MM.1S (cell line): ENCODE data around the gene DLX3.
"Not testable (repeated sequence)": the region's sequence is repeated elsewhere in the genome, so short reads cannot be mapped to it uniquely, and the experiment has no call there.

ENCODE experiments used
- DNase-seq: peaks from one replicate; pipeline ENCODE4 v3.0.0-alpha.2; 2015
- H2AFZ ChIP-seq: fragments of 300-600 bp; sonication (generic); 2 replicates; pipeline ENCODE4 v1.6.0; 2016; ENCODE audit warnings: antibody characterized with exemption, low read length
- H3F3A ChIP-seq: fragments of 300-600 bp; sonication (generic); 2 replicates; pipeline ENCODE4 v1.6.1; 2016; ENCODE audit warnings: mild to moderate bottlenecking, antibody characterized with exemption, low read length, moderate library complexity, mixed read lengths; ENCODE audit not compliant: insufficient read depth
- H3K27ac ChIP-seq: fragments of 300-600 bp; sonication (generic); 2 replicates; pipeline ENCODE4 v1.5.1; 2016; ENCODE audit warnings: mild to moderate bottlenecking, low read length
- H3K27me3 ChIP-seq: fragments of 300-600 bp; sonication (generic); replicated peaks from 2 replicates; pipeline ENCODE4 v1.6.0; 2016; ENCODE audit warnings: low read length; ENCODE audit not compliant: insufficient read depth
- H3K36me3 ChIP-seq: fragments of 300-600 bp; sonication (generic); replicated peaks from 2 replicates; pipeline ENCODE4 v1.6.1; 2016; ENCODE audit warnings: mild to moderate bottlenecking, low read length, mixed read lengths; ENCODE audit not compliant: insufficient read depth
- H3K4me1 ChIP-seq: fragments of 300-600 bp; sonication (generic); 2 replicates; pipeline ENCODE4 v1.6.1; 2016; ENCODE audit warnings: low read length, mixed read lengths
- H3K4me2 ChIP-seq: fragments of 300-600 bp; sonication (generic); 2 replicates; pipeline ENCODE4 v1.6.0; 2016; ENCODE audit warnings: low read depth, low read length
- H3K4me3 ChIP-seq: fragments of 300-600 bp; sonication (generic); 2 replicates; pipeline ENCODE4 v1.5.1; 2016; ENCODE audit warnings: low read length, mixed read lengths
- H3K79me2 ChIP-seq: fragments of 300-600 bp; sonication (generic); 2 replicates; pipeline ENCODE4 v1.6.1; 2016; ENCODE audit warnings: mixed run types, low read length, mixed read lengths
- H3K9ac ChIP-seq: fragments of 300-600 bp; sonication (generic); 2 replicates; pipeline ENCODE4 v1.6.1; 2016; ENCODE audit warnings: low read length, mixed read lengths
- H3K9me2 ChIP-seq: fragments of 300-600 bp; sonication (generic); replicated peaks from 2 replicates; pipeline ENCODE4 v1.6.1; 2016; ENCODE audit warnings: mild to moderate bottlenecking, low read length, mixed read lengths; ENCODE audit not compliant: insufficient read depth
- H3K9me3 ChIP-seq: fragments of 300-600 bp; sonication (generic); replicated peaks from 2 replicates; pipeline ENCODE4 v1.6.1; 2016; ENCODE audit warnings: mild to moderate bottlenecking, low read length, mixed read lengths; ENCODE audit not compliant: insufficient read depth
- H4K20me1 ChIP-seq: fragments of 300-600 bp; sonication (generic); 2 replicates; pipeline ENCODE4 v1.6.1; 2016; ENCODE audit warnings: mild to moderate bottlenecking, low read length, moderate library complexity, mixed read lengths; ENCODE audit not compliant: insufficient read depth
- EZH2 ChIP-seq: fragments of 300-600 bp; sonication (generic); optimal IDR thresholded peaks from 2 replicates; pipeline ENCODE3; 2017; ENCODE audit warnings: low read depth, mild to moderate bottlenecking, antibody characterized with exemption, low read length, mixed read lengths
- EZH2phosphoT487 ChIP-seq: fragments of 300-600 bp; sonication (generic); IDR thresholded peaks from 2 replicates; pipeline ENCODE4 v1.6.1; 2018; ENCODE audit warnings: antibody characterized with exemption, low read length
- TF ChIP-seq, protein P1 (sequence below): fragments of 300-600 bp; sonication (generic); IDR thresholded peaks from 2 replicates; pipeline ENCODE4 v1.5.1; 2016; ENCODE audit warnings: antibody characterized with exemption, low read length, mixed read lengths

Gene DLX3

DNA sequence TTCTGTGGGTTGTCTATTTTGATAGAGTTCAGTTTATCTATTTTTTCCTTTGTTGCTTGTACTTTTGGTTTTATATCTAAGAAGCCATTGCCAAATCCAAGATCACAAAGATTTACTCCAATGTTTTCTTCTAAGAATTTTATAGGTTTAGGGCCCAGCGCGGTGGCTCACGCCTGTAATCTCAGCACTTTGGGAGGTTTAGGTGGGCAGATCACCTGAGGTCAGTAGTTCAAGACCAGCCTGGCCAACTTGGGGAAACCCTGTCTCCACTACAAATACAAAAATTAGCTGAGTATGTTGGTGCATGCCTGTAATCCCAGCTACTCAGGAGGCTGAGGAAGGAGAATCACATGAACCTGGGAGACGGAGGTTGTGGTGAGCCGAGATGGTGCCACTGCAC, 47.2 kb upstream of the DLX3 start:
- Histone ChIP-seq H4K20me1 (no peaks in the 10 kb centered on the region), H3K36me3 (no peaks in the 10 kb centered on the region), H3K4me2 (no peak overlapping the region), H3K4me1 (no peaks in the 10 kb centered on the region), H3K9me2 (no peaks in the 10 kb centered on the region), H3K9me3 (no peaks in the 10 kb centered on the region), H3K4me3 (no peak overlapping the region), H3K27me3 (no peaks in the 10 kb centered on the region), H3K27ac (no peak overlapping the region), H3F3A (no peaks in the 10 kb centered on the region), H3K9ac (no peak overlapping the region), H3K79me2 (no peaks in the 10 kb centered on the region), H2AFZ (no peak overlapping the region)
- DNase-seq: no peak
- TF ChIP-seq EZH2 (no peak), EZH2phosphoT487 (no peak)
- TF ChIP-seq, protein P1, sequence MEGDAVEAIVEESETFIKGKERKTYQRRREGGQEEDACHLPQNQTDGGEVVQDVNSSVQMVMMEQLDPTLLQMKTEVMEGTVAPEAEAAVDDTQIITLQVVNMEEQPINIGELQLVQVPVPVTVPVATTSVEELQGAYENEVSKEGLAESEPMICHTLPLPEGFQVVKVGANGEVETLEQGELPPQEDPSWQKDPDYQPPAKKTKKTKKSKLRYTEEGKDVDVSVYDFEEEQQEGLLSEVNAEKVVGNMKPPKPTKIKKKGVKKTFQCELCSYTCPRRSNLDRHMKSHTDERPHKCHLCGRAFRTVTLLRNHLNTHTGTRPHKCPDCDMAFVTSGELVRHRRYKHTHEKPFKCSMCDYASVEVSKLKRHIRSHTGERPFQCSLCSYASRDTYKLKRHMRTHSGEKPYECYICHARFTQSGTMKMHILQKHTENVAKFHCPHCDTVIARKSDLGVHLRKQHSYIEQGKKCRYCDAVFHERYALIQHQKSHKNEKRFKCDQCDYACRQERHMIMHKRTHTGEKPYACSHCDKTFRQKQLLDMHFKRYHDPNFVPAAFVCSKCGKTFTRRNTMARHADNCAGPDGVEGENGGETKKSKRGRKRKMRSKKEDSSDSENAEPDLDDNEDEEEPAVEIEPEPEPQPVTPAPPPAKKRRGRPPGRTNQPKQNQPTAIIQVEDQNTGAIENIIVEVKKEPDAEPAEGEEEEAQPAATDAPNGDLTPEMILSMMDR: no peak

DNA sequence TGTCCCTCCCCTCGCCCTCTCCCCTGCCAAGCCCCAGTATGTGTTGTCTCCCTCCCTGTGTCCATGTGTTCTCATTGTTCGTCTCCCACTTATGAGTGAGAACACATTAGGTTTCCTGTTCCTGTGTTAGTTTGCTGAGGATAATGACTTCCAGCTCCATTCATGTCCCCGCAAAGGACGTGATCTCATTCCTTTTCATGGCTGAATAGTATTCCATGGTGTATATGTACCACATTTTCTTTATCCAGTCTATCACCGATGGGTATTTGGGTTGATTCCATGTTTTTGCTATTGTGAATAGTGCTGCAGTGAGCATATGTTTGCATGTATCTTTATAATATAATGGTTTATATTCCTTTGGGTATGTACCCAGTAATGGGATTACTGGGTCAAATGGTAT, 45.5 kb upstream of the DLX3 start:
- DNase-seq, H2AFZ ChIP-seq, H3K9ac ChIP-seq, H4K20me1 ChIP-seq, H3K9me3 ChIP-seq, H3K9me2 ChIP-seq, H3K27ac ChIP-seq, H3K36me3 ChIP-seq, H3K4me3 ChIP-seq, H3K27me3 ChIP-seq, H3F3A ChIP-seq, H3K4me1 ChIP-seq, H3K79me2 ChIP-seq, H3K4me2 ChIP-seq: not testable (repeated sequence)

DNA sequence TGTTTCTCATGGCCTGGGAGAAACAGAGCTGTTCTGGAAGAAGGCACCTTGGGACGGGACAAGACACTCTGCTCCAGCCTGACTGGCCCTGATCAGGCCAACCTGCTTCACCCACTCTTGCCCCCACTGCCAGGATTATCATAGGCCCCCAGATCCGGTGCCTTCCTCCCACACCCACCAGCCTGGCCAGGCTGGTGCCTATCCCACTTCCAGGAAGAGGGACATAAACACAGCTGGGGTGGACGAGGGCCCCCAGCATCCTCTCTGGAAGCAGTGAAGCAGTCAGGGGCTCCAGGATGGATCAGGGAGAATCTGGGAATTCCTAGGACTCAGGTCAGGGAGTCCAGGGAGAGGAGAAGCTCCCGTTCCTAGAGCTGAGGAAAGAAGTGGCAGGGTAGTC, 44.0 kb upstream of the DLX3 start:
- H3K4me1 ChIP-seq: no peaks in the 10 kb centered on the region

DNA sequence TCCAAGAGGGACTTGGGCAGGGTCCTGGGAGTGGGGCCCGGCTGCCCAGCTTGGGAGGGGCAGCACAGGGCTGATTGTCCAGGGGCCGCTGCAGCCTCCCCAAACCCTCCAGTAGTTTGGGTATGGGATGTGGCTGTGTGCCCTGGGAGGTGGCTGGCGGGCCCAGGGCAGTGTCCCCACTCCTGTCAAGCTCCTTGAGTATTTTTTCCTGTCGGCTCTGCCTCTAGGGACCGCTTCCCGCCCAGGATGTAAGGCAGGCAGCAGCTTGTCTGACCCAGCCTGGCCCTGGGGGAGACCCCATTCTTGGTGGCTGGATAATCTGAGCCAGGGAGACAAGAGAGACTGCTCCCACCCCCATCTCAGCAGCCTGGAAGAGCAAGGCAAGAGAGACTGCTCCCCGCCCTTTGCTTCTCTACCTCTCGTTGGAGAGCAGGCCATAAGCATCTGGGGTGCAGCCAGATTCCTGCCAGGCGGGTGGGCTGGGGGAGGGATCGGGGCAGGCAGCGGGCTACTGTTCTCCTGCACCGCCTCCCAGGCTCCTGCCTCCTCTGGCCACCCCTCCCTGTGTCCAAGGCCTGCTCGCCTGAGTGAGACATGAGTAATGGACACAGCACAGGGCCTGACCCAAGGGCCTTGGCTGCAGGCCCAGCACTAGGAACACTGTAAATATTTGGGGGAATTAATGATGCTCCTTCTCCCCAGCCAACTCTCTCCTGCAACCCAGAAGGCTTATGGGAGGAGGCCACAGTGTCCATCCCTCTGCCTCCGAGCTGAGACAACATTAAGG, 42.5 kb upstream of the DLX3 start:
- Histone ChIP-seq H3K79me2 (no peaks in the 10 kb centered on the region), H3K9ac (no peak overlapping the region), H3K27ac (no peak overlapping the region), H3K4me1 (no peaks in the 10 kb centered on the region), H4K20me1 (no peaks in the 10 kb centered on the region), H3K9me2 (no peaks in the 10 kb centered on the region), H2AFZ (no peak overlapping the region), H3K4me3 (no peak overlapping the region), H3K9me3 (no peaks in the 10 kb centered on the region), H3K36me3 (no peaks in the 10 kb centered on the region), H3K27me3 (no peaks in the 10 kb centered on the region), H3F3A (no peaks in the 10 kb centered on the region), H3K4me2 (no peak overlapping the region)
- DNase-seq: no peak
- TF ChIP-seq EZH2phosphoT487 (no peak), EZH2 (no peak)
- TF ChIP-seq, protein P1: no peak

More for the DNA sequence above, 44.0 kb upstream of the DLX3 start:
- no peaks in the 10 kb centered on the region for H3K36me3 ChIP-seq
- no peaks in the 10 kb centered on the region for H3K79me2 ChIP-seq
- no peak overlapping the region for H3K4me2 ChIP-seq
- H3K27ac ChIP-seq: no peak overlapping the region
- DNase-seq: no peak
- no peak overlapping the region for H2AFZ ChIP-seq
- TF ChIP-seq, protein P1: no peak
- no peak for TF ChIP-seq EZH2phosphoT487
- TF ChIP-seq EZH2: no peak
- no peak overlapping the region for H3K9ac ChIP-seq
- H3F3A ChIP-seq: no peaks in the 10 kb centered on the region
- no peaks in the 10 kb centered on the region for H3K9me2 ChIP-seq
- H4K20me1 ChIP-seq: no peaks in the 10 kb centered on the region
- no peak overlapping the region for H3K4me3 ChIP-seq
- no peaks in the 10 kb centered on the region for H3K9me3 ChIP-seq
- no peaks in the 10 kb centered on the region for H3K27me3 ChIP-seq
